Type B pancreatic cell (in vitro differentiated cells): ENCODE results near the gene DPF3. TPM values are rescaled to one million over a fixed set of nuclear protein-coding genes. Genes with fewer than 3 reads are reported as not detected.

Experiments used
- DNase-seq: peaks from one replicate; pipeline ENCODE4 v3.0.0; 2021; ENCODE audit warnings: mixed read lengths; ENCODE audit not compliant: unreplicated experiment; ENCODE audit errors: extremely low spot score
- H3K27ac Mint-ChIP-seq: 2 replicates; pipeline ENCODE4 v1.8.0; 2021; ENCODE audit warnings: mild to moderate bottlenecking, mixed read lengths
- H3K27me3 Mint-ChIP-seq: 2 replicates; pipeline ENCODE4 v1.8.0; 2021; ENCODE audit warnings: mixed read lengths
- H3K36me3 Mint-ChIP-seq: 2 replicates; pipeline ENCODE4 v1.8.0; 2021; ENCODE audit warnings: mixed read lengths
- H3K4me1 Mint-ChIP-seq: one replicate; pipeline ENCODE4 v1.8.0; 2021; ENCODE audit warnings: mixed read lengths; ENCODE audit not compliant: unreplicated experiment
- H3K4me3 Mint-ChIP-seq: 2 replicates; pipeline ENCODE4 v1.8.0; 2021; ENCODE audit warnings: mild to moderate bottlenecking, mixed read lengths
- H3K9me3 Mint-ChIP-seq: 2 replicates; pipeline ENCODE4 v1.8.0; 2021; ENCODE audit warnings: mixed read lengths
- CTCF ChIP-seq: fragments of 200-600 bp; sonication (generic); conservative IDR thresholded peaks from 2 replicates; pipeline ENCODE4 v1.5.0; 2021; ENCODE audit warnings: antibody characterized with exemption, mild to moderate bottlenecking
- total RNA-seq: library from RNA; stranded (reverse); gene quantifications from 2 replicates; pipeline ENCODE4 v1.2.1, GENCODE V29; 2021; ENCODE audit warnings: low replicate concordance

The DPF3 gene
- total RNA-seq, 1 donor from 2014 or later = 4.5 TPM

- Mint-ChIP-seq H3K36me3 (no peaks in the 10 kb centered on the region), H3K4me1 (peaks cover 34% of the 10 kb centered on the region), H3K4me3 (no peak overlapping the region), H3K9me3 (no peaks in the 10 kb centered on the region), H3K27me3 (peaks cover 4% of the 10 kb centered on the region), H3K27ac (no peak overlapping the region)
- DNase-seq = no peak
- no peak for TF ChIP-seq CTCF
Measured at GRCh38 chr14:72613975-72614319, 280.0 kb downstream of the DPF3 start.

GRCh38 chr14:72613231-72613974 lies 280.5 kb downstream of the DPF3 start:
- peaks cover 4% of the 10 kb centered on the region for H3K27me3 Mint-ChIP-seq
- TF ChIP-seq CTCF = no peak
- no peak overlapping the region for H3K27ac Mint-ChIP-seq
- no peaks in the 10 kb centered on the region for H3K36me3 Mint-ChIP-seq
- peaks cover 32% of the 10 kb centered on the region for H3K4me1 Mint-ChIP-seq
- H3K4me3 Mint-ChIP-seq = no peak overlapping the region
- H3K9me3 Mint-ChIP-seq = no peaks in the 10 kb centered on the region
- DNase-seq = peak; percentile 63

GRCh38 chr14:72612041-72612440 lies 281.9 kb downstream of the DPF3 start:
- Mint-ChIP-seq H3K9me3 (no peaks in the 10 kb centered on the region), H3K36me3 (no peaks in the 10 kb centered on the region), H3K27ac (no peak overlapping the region), H3K4me3 (no peak overlapping the region), H3K4me1 (peaks cover 27% of the 10 kb centered on the region), H3K27me3 (peaks cover 4% of the 10 kb centered on the region)
- no peak for DNase-seq
- TF ChIP-seq CTCF = no peak

- H3K27me3 Mint-ChIP-seq = peaks cover 4% of the 10 kb centered on the region
- no peaks in the 10 kb centered on the region for H3K36me3 Mint-ChIP-seq
- H3K27ac Mint-ChIP-seq = no peak overlapping the region
- peaks cover 29% of the 10 kb centered on the region for H3K4me1 Mint-ChIP-seq
- peak; percentile 40 for DNase-seq
- H3K9me3 Mint-ChIP-seq = peaks cover 4% of the 10 kb centered on the region
- no peak overlapping the region for H3K4me3 Mint-ChIP-seq
- TF ChIP-seq CTCF = no peak
Measured at GRCh38 chr14:72611506-72611905, 282.4 kb downstream of the DPF3 start.

- peak; percentile 42 for DNase-seq
- no peak overlapping the region for H3K4me3 Mint-ChIP-seq
- H3K36me3 Mint-ChIP-seq = no peaks in the 10 kb centered on the region
- no peak overlapping the region for H3K27ac Mint-ChIP-seq
- H3K9me3 Mint-ChIP-seq = peaks cover 6% of the 10 kb centered on the region
- H3K27me3 Mint-ChIP-seq = peaks cover 4% of the 10 kb centered on the region
- no peak for TF ChIP-seq CTCF
- peaks cover 24% of the 10 kb centered on the region for H3K4me1 Mint-ChIP-seq
Measured at GRCh38 chr14:72610831-72611200, 283.1 kb downstream of the DPF3 start.
